ENCODE measurements around the gene AGPAT4.

DNA sequence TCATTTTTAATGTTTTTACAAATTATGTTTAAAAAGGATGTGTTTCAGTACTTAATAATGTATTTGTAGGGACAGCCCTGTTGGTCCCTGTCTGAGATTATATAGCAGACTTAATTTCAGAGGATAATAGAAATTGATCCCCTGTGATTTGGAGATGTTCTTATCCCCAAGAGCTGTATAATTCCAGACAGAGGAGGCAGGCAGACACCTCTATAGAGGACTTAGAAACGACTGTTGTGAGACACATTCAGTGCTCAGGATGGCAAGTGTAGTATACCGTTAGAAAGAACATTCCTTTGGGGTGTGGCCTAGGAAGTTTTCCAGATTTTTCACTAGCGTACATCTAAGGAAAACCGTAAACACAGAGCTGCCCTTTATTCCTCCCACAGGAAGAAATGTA lies 164.5 kb downstream of the AGPAT4 start:
- TF ChIP-seq, protein P1, sequence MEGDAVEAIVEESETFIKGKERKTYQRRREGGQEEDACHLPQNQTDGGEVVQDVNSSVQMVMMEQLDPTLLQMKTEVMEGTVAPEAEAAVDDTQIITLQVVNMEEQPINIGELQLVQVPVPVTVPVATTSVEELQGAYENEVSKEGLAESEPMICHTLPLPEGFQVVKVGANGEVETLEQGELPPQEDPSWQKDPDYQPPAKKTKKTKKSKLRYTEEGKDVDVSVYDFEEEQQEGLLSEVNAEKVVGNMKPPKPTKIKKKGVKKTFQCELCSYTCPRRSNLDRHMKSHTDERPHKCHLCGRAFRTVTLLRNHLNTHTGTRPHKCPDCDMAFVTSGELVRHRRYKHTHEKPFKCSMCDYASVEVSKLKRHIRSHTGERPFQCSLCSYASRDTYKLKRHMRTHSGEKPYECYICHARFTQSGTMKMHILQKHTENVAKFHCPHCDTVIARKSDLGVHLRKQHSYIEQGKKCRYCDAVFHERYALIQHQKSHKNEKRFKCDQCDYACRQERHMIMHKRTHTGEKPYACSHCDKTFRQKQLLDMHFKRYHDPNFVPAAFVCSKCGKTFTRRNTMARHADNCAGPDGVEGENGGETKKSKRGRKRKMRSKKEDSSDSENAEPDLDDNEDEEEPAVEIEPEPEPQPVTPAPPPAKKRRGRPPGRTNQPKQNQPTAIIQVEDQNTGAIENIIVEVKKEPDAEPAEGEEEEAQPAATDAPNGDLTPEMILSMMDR (IDR thresholded peaks at IDR 0.05): no peak
- no peak for TF ChIP-seq POLR2A (IDR thresholded peaks at IDR 0.05)
